Osteocyte (in vitro differentiated cells): ENCODE data around the gene MUC5B. TPM values are rescaled to one million over a fixed set of nuclear protein-coding genes. Genes with fewer than 3 reads are reported as not detected.
A peak's percentile ranks its signal among the peaks of the same experiment; 100 is the strongest.

Source experiments
- DNase-seq: peaks from one replicate; pipeline ENCODE4 v3.0.0; 2021; ENCODE audit warnings: mixed read lengths; ENCODE audit not compliant: unreplicated experiment; ENCODE audit errors: extremely low spot score
- H3K27ac Mint-ChIP-seq: one replicate; pipeline ENCODE4 v1.8.0; 2021; ENCODE audit warnings: mild to moderate bottlenecking, mixed read lengths; ENCODE audit not compliant: unreplicated experiment
- H3K27me3 Mint-ChIP-seq: one replicate; pipeline ENCODE4 v1.8.0; 2021; ENCODE audit warnings: mixed read lengths; ENCODE audit not compliant: unreplicated experiment
- H3K36me3 Mint-ChIP-seq: one replicate; pipeline ENCODE4 v1.8.0; 2021; ENCODE audit warnings: mixed read lengths; ENCODE audit not compliant: unreplicated experiment
- H3K4me1 Mint-ChIP-seq: one replicate; pipeline ENCODE4 v1.8.0; 2021; ENCODE audit warnings: mixed read lengths; ENCODE audit not compliant: unreplicated experiment
- H3K4me3 Mint-ChIP-seq: one replicate; pipeline ENCODE4 v1.8.0; 2021; ENCODE audit warnings: mild to moderate bottlenecking, moderate library complexity, mixed read lengths; ENCODE audit not compliant: unreplicated experiment
- H3K9me3 Mint-ChIP-seq: one replicate; pipeline ENCODE4 v1.8.0; 2021; ENCODE audit warnings: mixed read lengths; ENCODE audit not compliant: unreplicated experiment
- total RNA-seq: library from RNA; stranded (reverse); gene quantifications from 2 replicates; pipeline ENCODE4 v1.2.1, GENCODE V29; 2021
- TF ChIP-seq, protein P1 (sequence below): fragments of 200-600 bp; sonication (generic); IDR thresholded peaks from 2 replicates; pipeline ENCODE4 v1.5.0; 2021; ENCODE audit warnings: antibody characterized with exemption, mild to moderate bottlenecking, moderate library complexity

MUC5B gene
- total RNA-seq, 1 donor from 2014 or later = not detected

DNA sequence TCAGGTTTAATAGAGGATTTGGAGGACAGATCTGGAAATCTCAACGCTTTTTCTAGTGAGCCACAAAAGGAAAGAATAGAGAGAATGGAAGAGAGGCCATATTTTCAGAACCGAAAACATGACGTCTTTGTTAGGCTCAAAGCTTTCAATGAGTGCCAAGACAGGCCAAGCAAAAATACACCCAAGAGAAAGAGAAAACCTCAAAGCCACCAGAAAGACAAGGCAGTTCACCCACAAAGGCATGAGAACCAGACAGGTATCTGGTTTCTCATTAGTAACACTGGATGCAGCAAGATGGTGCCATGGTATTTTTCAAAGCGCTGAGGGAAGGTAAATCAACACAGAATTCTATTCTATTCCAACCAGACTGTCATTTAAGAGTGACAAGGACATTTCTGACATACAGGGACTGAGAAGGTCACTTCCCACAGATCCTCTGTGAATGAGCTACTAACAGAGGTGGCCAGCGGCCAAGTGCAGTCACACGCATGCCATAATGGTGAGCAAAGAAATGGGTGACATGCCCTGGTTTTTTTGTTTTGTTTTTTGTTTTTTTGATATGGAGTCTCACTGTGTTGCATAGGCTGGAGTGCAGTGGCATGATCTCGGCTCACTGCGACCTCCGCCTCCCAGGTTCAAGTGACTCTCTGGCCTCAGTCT, 44.7 kb downstream of the MUC5B start:
- Mint-ChIP-seq H3K27ac (no peak overlapping the region), H3K4me1 (peaks cover 18% of the 10 kb centered on the region), H3K9me3 (no peaks in the 10 kb centered on the region), H3K36me3 (no peaks in the 10 kb centered on the region), H3K27me3 (no peaks in the 10 kb centered on the region), H3K4me3 (no peak overlapping the region)
- TF ChIP-seq, protein P1, sequence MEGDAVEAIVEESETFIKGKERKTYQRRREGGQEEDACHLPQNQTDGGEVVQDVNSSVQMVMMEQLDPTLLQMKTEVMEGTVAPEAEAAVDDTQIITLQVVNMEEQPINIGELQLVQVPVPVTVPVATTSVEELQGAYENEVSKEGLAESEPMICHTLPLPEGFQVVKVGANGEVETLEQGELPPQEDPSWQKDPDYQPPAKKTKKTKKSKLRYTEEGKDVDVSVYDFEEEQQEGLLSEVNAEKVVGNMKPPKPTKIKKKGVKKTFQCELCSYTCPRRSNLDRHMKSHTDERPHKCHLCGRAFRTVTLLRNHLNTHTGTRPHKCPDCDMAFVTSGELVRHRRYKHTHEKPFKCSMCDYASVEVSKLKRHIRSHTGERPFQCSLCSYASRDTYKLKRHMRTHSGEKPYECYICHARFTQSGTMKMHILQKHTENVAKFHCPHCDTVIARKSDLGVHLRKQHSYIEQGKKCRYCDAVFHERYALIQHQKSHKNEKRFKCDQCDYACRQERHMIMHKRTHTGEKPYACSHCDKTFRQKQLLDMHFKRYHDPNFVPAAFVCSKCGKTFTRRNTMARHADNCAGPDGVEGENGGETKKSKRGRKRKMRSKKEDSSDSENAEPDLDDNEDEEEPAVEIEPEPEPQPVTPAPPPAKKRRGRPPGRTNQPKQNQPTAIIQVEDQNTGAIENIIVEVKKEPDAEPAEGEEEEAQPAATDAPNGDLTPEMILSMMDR = no peak
- no peak for DNase-seq

DNA sequence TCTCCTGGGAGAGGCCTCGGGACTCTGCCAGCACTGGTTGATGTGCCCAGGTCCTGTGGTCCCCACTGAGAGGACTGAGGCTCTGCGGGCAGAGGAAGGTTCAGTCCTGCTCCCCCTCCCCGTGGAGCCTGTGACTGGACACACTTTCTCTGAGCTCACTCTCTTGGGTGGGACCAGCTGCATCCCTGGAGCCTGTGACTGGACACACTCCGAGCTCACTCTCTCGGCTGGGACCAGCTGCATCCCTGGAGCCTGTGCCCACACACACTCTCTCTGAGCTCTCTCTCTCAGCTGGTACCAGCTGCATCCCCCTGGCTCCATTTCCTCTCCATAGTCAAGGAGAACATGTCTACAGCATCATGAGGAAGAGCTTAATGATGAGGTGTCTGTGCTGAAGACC, 47.1 kb downstream of the MUC5B start:
- DNase-seq = no peak
- TF ChIP-seq, protein P1 = no peak
- no peak overlapping the region for H3K4me3 Mint-ChIP-seq
- H3K4me1 Mint-ChIP-seq = peaks cover 10% of the 10 kb centered on the region
- H3K27ac Mint-ChIP-seq = no peak overlapping the region
- no peaks in the 10 kb centered on the region for H3K36me3 Mint-ChIP-seq
- no peaks in the 10 kb centered on the region for H3K27me3 Mint-ChIP-seq
- no peaks in the 10 kb centered on the region for H3K9me3 Mint-ChIP-seq

DNA sequence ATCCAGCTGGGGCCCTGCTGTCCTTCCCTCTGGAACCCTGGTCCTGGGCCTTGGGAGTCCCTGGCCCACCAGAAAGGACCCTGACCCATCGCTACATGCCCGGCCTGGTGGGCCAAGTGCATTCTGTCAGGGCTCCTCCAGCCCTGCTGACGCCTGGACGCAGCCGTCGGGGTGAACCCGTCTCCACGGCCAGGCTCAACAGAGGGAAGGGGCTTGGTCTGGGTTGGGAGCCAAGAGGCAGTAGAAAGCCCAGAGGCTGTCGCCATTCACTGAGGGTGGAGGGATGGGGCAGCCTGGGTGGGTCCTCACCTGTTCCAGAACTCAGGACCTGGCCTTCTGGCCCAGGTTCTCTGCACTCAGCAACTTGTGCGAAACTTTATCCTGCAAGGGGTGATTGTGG, 47.6 kb downstream of the MUC5B start:
- TF ChIP-seq, protein P1 = no peak
- DNase-seq = no peak
- Mint-ChIP-seq H3K4me1 (peaks cover 10% of the 10 kb centered on the region), H3K36me3 (no peaks in the 10 kb centered on the region), H3K27me3 (no peaks in the 10 kb centered on the region), H3K9me3 (no peaks in the 10 kb centered on the region), H3K27ac (no peak overlapping the region), H3K4me3 (no peak overlapping the region)

DNA sequence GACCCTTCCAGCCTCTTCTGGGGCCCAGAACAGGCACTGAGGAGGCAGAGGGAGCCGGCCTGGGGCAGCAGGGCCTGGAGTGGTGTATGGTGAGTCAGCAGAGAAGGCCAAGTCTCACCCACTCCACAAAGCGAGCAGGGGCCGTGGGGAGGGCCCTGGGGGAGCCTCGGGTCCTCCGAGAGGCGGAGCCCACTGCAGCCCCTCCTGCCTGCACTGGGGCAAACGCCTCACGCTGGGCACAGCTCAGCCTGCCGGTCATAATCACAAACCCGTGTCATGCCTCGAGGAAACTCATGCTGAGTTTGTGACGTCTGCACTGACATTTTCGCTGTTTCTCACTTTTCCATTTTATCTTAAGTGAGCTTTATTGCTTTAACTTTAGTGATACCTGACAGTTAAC, 48.1 kb downstream of the MUC5B start:
- no peak overlapping the region for H3K4me3 Mint-ChIP-seq
- peaks cover 3% of the 10 kb centered on the region for H3K36me3 Mint-ChIP-seq

DNA sequence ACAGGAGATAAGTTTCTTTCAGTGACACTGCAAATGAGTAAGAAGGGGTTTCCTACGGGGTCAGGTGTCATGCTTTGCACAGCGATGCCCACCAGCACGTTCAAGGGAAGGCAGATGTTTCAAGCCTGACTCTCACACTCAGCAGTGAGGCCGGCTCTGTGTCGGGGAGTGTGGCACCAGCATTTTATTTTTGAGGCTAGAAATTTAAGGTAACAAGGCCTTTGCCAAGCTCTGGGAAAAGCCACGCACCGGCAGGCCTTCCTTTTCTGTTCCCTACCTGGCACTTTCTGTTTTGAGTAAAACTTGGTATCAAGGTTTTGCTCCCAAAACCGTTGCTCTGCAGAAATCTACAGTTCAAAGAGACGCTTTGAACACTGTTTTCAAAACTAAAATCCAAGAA, 48.5 kb downstream of the MUC5B start:
- DNase-seq = no peak
- H3K4me3 Mint-ChIP-seq = no peak overlapping the region
- peaks cover 5% of the 10 kb centered on the region for H3K36me3 Mint-ChIP-seq
- peak overlapping the region; percentile 79 for H3K27ac Mint-ChIP-seq
- TF ChIP-seq, protein P1 = no peak
- peaks cover 10% of the 10 kb centered on the region for H3K4me1 Mint-ChIP-seq
- no peaks in the 10 kb centered on the region for H3K27me3 Mint-ChIP-seq
- H3K9me3 Mint-ChIP-seq = no peaks in the 10 kb centered on the region

More for the DNA sequence above, 48.1 kb downstream of the MUC5B start:
- peak overlapping the region; percentile 79 for H3K27ac Mint-ChIP-seq
- TF ChIP-seq, protein P1 = no peak
- no peaks in the 10 kb centered on the region for H3K27me3 Mint-ChIP-seq
- peaks cover 10% of the 10 kb centered on the region for H3K4me1 Mint-ChIP-seq
- DNase-seq = no peak
- H3K9me3 Mint-ChIP-seq = no peaks in the 10 kb centered on the region
